Measurements from ENCODE around the gene CDKAL1.

- TF ChIP-seq CTCF (conservative IDR thresholded peaks at IDR 0.05; ENCODE audit: low read length) (no peak), EZH2phosphoT487 (IDR thresholded peaks at IDR 0.05; ENCODE audit: borderline replicate concordance) (no peak)
Observed at GRCh38 chr6:21180800-21181337, 646.6 kb downstream of the CDKAL1 start.
